K562 (cell line): ENCODE data around the gene HDAC5. TPM values are rescaled to one million over a fixed set of nuclear protein-coding genes. Genes with fewer than 3 reads are reported as not detected.

Experiments used
- ATAC-seq: fragments of 200-7000 bp; cut with Tn5 transposase; 3 replicates; pipeline ENCODE4 v1.9.1; 2020; ENCODE audit warnings: moderate library complexity
- BruUV-seq: library from RNA; stranded (reverse); fragments of 400-500 nt; replicated peaks from 2 replicates; lab custom pipeline; 2021; lab: Mats Ljungman, UMichigan
- CTCF ChIA-PET: fragments of 300-600 bp; formaldehyde crosslinking; extraction: SDS; loops from one replicate; lab custom pipeline; 2021; ENCODE audit warnings: low intra/inter-chr PET ratio; lab: Yijun Ruan, JAX
- POLR2A ChIA-PET: fragments of 300-600, 350-650 bp; sonication (Branson Sonifier 250); formaldehyde crosslinking; extraction: SDS; loops from one replicate; lab custom pipeline; 2021; ENCODE audit warnings: antibody characterized with exemption, inconsistent platforms; lab: Yijun Ruan, JAX
- DNase-seq, 4 experiments: peaks; one replicate each; pipeline versions ENCODE4 v3.0.0 to v3.0.0-alpha.2; 2011 to 2018; ENCODE audit warnings: low spot score in 3 of 4, mixed read lengths in 3 of 4; ENCODE audit errors: extremely low read depth in 1 of 4
- FAIRE-seq: peaks from 2 replicates; lab custom pipeline; 2011; peaks lifted over from hg19 to GRCh38; lab: Jason Lieb, UNC
- H2AFZ ChIP-seq: 2 replicates; pipeline ENCODE4 v1.6.0; 2011; ENCODE audit warnings: low read depth, low read length, control low read depth, inconsistent platforms
- H3K27ac ChIP-seq: fragments of 200-600 bp; 3 replicates; pipeline ENCODE4 v1.8.0; 2011; ENCODE audit warnings: low read depth, mild to moderate bottlenecking, control low read depth, inconsistent platforms, low read length, moderate library complexity, mixed read lengths; ENCODE audit errors: extremely low read depth
- H3K27me3 ChIP-seq, 2 experiments: fragments of 300-600 bp in 1 of 2; 2 replicates in 1 of 2; 3 replicates in 1 of 2; pipeline versions ENCODE4 v1.6.0 to v1.8.0; 2011; ENCODE audit warnings: inconsistent platforms in 2 of 2, low read length in 2 of 2, mild to moderate bottlenecking in 1 of 2, mixed read lengths in 1 of 2, moderate library complexity in 1 of 2; ENCODE audit not compliant: control insufficient read depth in 2 of 2, insufficient read depth in 2 of 2
- H3K36me3 ChIP-seq: fragments of 300-600 bp; 3 replicates; pipeline ENCODE4 v1.8.0; 2011; ENCODE audit warnings: mild to moderate bottlenecking, low read length, inconsistent platforms; ENCODE audit not compliant: control insufficient read depth, insufficient read depth
- H3K4me1 ChIP-seq, 2 experiments: fragments of 200-600 bp in 1 of 2; replicated peaks in 1 of 2; 2 replicates in 1 of 2; 3 replicates in 1 of 2; pipeline versions ENCODE4 v1.5.1 to v1.8.0; 2011; ENCODE audit warnings: inconsistent platforms in 2 of 2, low read length in 2 of 2, mild to moderate bottlenecking in 1 of 2, mixed read lengths in 1 of 2, moderate library complexity in 1 of 2; ENCODE audit not compliant: control insufficient read depth in 2 of 2, insufficient read depth in 2 of 2
- H3K4me2 ChIP-seq: 2 replicates; pipeline ENCODE4 v1.6.1; 2011; ENCODE audit warnings: low read length, control low read depth, inconsistent platforms, mixed read lengths; ENCODE audit not compliant: insufficient read depth
- H3K4me3 ChIP-seq: fragments of 200-600 bp; sonication (generic), shearing (Covaris generic); 2 replicates; pipeline ENCODE4 v1.5.1; 2016; ENCODE audit warnings: control low read depth, inconsistent platforms
- H3K79me2 ChIP-seq: fragments of 200-600 bp; 3 replicates; pipeline ENCODE4 v1.8.0; 2011; ENCODE audit warnings: low read length, inconsistent platforms; ENCODE audit not compliant: control insufficient read depth, insufficient read depth
- H3K9ac ChIP-seq, 2 experiments: 2 replicates each; pipeline versions ENCODE4 v1.6.0 to v1.6.1; 2011; ENCODE audit warnings: low read depth in 2 of 2, low read length in 2 of 2, control low read depth in 1 of 2, inconsistent platforms in 1 of 2, mild to moderate bottlenecking in 1 of 2, mixed read lengths in 1 of 2; ENCODE audit not compliant: insufficient read depth in 1 of 2
- H3K9me1 ChIP-seq: one replicate; pipeline ENCODE4 v1.6.0; 2011; ENCODE audit warnings: inconsistent platforms, mild to moderate bottlenecking, low read length, moderate library complexity; ENCODE audit not compliant: control insufficient read depth, insufficient read depth
- H3K9me3 ChIP-seq: replicated peaks from 2 replicates; pipeline ENCODE4 v1.5.1; 2011; ENCODE audit warnings: low read depth, low read length, inconsistent platforms; ENCODE audit not compliant: control insufficient read depth, insufficient read depth
- H4K20me1 ChIP-seq: replicated peaks from 2 replicates; pipeline ENCODE4 v1.6.1; 2011; ENCODE audit warnings: low read length, inconsistent platforms, mixed read lengths; ENCODE audit not compliant: control insufficient read depth, insufficient read depth
- ATF4 ChIP-seq: fragments of 450-650 bp; formaldehyde crosslinking; IDR thresholded peaks from 2 replicates; pipeline ENCODE4 v1.4.0; 2022; ENCODE audit warnings: mild to moderate bottlenecking, moderate library complexity
- FOXK2 ChIP-seq, 2 experiments: fragments of 450-650 bp; IDR thresholded peaks in 1 of 2; conservative IDR thresholded peaks in 1 of 2; 2 replicates each; pipeline ENCODE4 v1.6.1; 2016; ENCODE audit warnings: low read depth in 2 of 2, mild to moderate bottlenecking in 1 of 2
- GATAD2B ChIP-seq: fragments of 450-650 bp; IDR thresholded peaks from 2 replicates; pipeline ENCODE4 v1.6.1; 2017; ENCODE audit warnings: mild to moderate bottlenecking, borderline replicate concordance
- PTBP1 ChIP-seq: fragments of 200-400 bp; formaldehyde crosslinking; IDR thresholded peaks from 2 replicates; pipeline ENCODE4 v1.6.1; 2017; ENCODE audit warnings: low read depth, low read length
- TAF1 ChIP-seq: IDR thresholded peaks from 2 replicates; pipeline ENCODE4 v1.6.1; 2011; ENCODE audit warnings: mild to moderate bottlenecking, low read length, moderate library complexity; ENCODE audit not compliant: insufficient read depth, control insufficient read depth, severe bottlenecking; ENCODE audit errors: extremely low read depth
- TRIM24 ChIP-seq, 2 experiments: fragments of 450-650 bp; IDR thresholded peaks; 2 replicates each; pipeline ENCODE4 v1.6.1; 2016
- ZBTB11 ChIP-seq, 3 experiments: fragments of 200-800 bp in 1 of 3; fragments of 250-450 bp in 1 of 3; fragments of 450-650 bp in 1 of 3; sonication (Bioruptor Pico) in 1 of 3; sonication (Bioruptor generic) in 1 of 3; formaldehyde crosslinking in 1 of 3; IDR thresholded peaks; 2 replicates each; pipeline versions ENCODE4 v1.6.1 to v1.8.0; 2016 to 2022; ENCODE audit warnings: mild to moderate bottlenecking in 2 of 3, missing genetic modification characterization in 2 of 3, missing compliant biosample characterization in 1 of 3, moderate library complexity in 1 of 3
- ZNF316 ChIP-seq: fragments of 450-650 bp; IDR thresholded peaks from 2 replicates; pipeline ENCODE4 v1.6.1; 2016
- ZNF740 ChIP-seq, 3 experiments: fragments of 200-800 bp in 1 of 3; sonication (Bioruptor generic) in 1 of 3; sonication (generic) in 1 of 3; formaldehyde crosslinking in 1 of 3; IDR thresholded peaks; 2 replicates each; pipeline versions ENCODE4 v1.6.1 to v1.8.0; 2016 to 2022; ENCODE audit warnings: mild to moderate bottlenecking in 2 of 3, missing compliant biosample characterization in 2 of 3, missing genetic modification characterization in 2 of 3, missing genetic modification reagents in 1 of 3
- WGBS: fragments of 100-300 bp; shearing (Covaris generic); methylation state at CpG from one replicate; pipeline ENCODE4 v1.1.6; 2016; ENCODE audit warnings: low coverage, mixed read lengths; ENCODE audit not compliant: insufficient coverage; ENCODE audit errors: missing lambda C conversion rate; 5-methylcytosine and 5-hydroxymethylcytosine counted together
- in situ Hi-C: fragments of 300-500 bp; cut with MboI; formaldehyde crosslinking; loops from 4 replicates; pipeline ENCODE4 v1.15.0; 2018; ENCODE audit warnings: inconsistent platforms, mixed read lengths
- intact Hi-C: fragments of 100-400 bp; cut with micrococcal nuclease; formaldehyde crosslinking; loops from 2 replicates; pipeline ENCODE4 v1.14.2; 2022
- polyA plus RNA-seq, 8 experiments: library from polyadenylated mRNA; depleted of rRNA in 4 of 8; stranded (reverse) in 5 of 8; unstranded in 3 of 8; fragments of >200 nt; fragmentation: Nextera tagmentation in 2 of 8; fragmentation: Illumina TruSeq in 1 of 8; extraction: Ambion mirVana in 2 of 8; extraction: Trizol in 1 of 8; gene quantifications; 2 replicates each; pipeline versions ENCODE4 v1.2.1 to v1.2.3, GENCODE V29; 2011 to 2014; ENCODE audit warnings: inconsistent platforms in 1 of 8, missing spikeins in 1 of 8
- total RNA-seq, 7 experiments: library from RNA; depleted of rRNA in 6 of 7; stranded (reverse); fragments of >200 nt in 6 of 7; fragmentation: Illumina TruSeq in 2 of 7; extraction: Trizol in 2 of 7; gene quantifications; 2 replicates each; pipeline versions ENCODE4 v1.2.1 to v1.2.3, GENCODE V29; 2011 to 2021; ENCODE audit warnings: low replicate concordance in 1 of 7

HDAC5 gene
- total and polyA plus RNA-seq, 9 of the 15 experiments (the other 6 are each of a cell fraction or from before 2014, with no cell fraction given) = 0.45 to 26.2 (median 16.4) TPM

GRCh38 chr17:44133918-44134476 is 10.6 kb upstream of the HDAC5 start:
- CTCF ChIA-PET = no interaction called here
- no peak for DNase-seq
- no peak overlapping the region; the same call in 2 of the 3 replicates for H3K27ac ChIP-seq
- H3K4me3 ChIP-seq = no peak overlapping the region
- no peaks in the 10 kb centered on the region for H3K9me3 ChIP-seq
- peak overlapping the region; percentile 64; the same call in 1 of the 2 replicates for H2AFZ ChIP-seq
- H3K36me3 ChIP-seq = no peaks in the 10 kb centered on the region
- H4K20me1 ChIP-seq = no peaks in the 10 kb centered on the region
- TF ChIP-seq TRIM24 (IDR thresholded peaks at IDR 0.05) = 0 out of 4 replicates have a peak, but pooled peaks have one; percentile 7 to 17
- TF ChIP-seq TAF1 = no peak
- TF ChIP-seq ATF4 (CRISPR knock-in tag) = no peak
- TF ChIP-seq FOXK2 (conservative IDR thresholded peaks at IDR 0.05 in 1 of 2, IDR thresholded peaks at IDR 0.05 in 1 of 2; ENCODE audit: low read depth in 2 of 2) = no peak
- no peak for TF ChIP-seq ZBTB11 (CRISPR knock-in tag; IDR thresholded peaks at IDR 0.05)
- TF ChIP-seq GATAD2B = no peak
- TF ChIP-seq ZNF740 (CRISPR knock-in tag; IDR thresholded peaks at IDR 0.05) = 0 out of 2 replicates have a peak, but pooled peaks have one; percentile 19
- no peak for TF ChIP-seq ZNF740 (tag; IDR thresholded peaks at IDR 0.05)
- no peak for TF ChIP-seq PTBP1
- TF ChIP-seq ZNF316 = peak; percentile 73
- no peaks in the 10 kb centered on the region for H3K9me1 ChIP-seq
- BruUV-seq = no TSS peak
- WGBS = 78% methylated on average over 4 of the region's 4 CpGs
- no peak for FAIRE-seq
- ATAC-seq = no peak
- H3K79me2 ChIP-seq = no peaks in the 10 kb centered on the region
- no peak overlapping the region for H3K4me2 ChIP-seq
- POLR2A ChIA-PET = interaction anchor here (0.6 to 1.5 kb wide), 5 partner anchors 10 to 932 kb away, joined by 3 to 7 read pairs (median 4); partner anchors contain the start of gene HDAC5
- in situ Hi-C loops (no loop called here), intact Hi-C loops (no loop called here)
- H3K27me3 ChIP-seq = no peaks in the 10 kb centered on the region
- H3K9ac ChIP-seq = peak overlapping the region in 1 of 2 experiments; percentile 74; a peak in 1 of 4 replicates
- H3K4me1 ChIP-seq = peaks cover 24 to 29% of the 10 kb centered on the region in 2 experiments
